Measurements from ENCODE around the gene CYYR1. TPM values are rescaled to one million over a fixed set of nuclear protein-coding genes. Genes with fewer than 3 reads are reported as not detected.

The CYYR1 gene
- total RNA-seq, 1 experiment from 2014 or later, result 13.6 TPM

DNA sequence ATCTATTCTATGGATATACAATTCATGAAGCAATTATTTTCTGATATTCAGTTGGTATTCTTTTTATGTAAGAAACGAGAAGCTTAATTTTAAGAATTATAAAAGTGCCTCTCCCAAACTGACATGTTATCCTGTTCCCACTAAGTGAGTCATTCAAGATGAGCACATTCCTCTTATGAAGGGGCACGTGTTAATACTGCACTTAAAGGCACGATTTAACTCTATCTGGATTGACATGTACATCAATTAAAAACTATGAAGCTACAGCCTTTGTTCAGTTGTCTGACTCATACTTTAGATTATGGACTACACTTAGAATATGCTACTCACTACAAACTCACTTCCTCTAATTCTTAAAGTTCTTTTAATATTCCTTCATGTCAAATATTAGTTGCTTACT is 111.6 kb downstream of the CYYR1 start:
- DNase-seq, result no peak
- H3K27ac Mint-ChIP-seq, result no peak overlapping the region
- Histone ChIP-seq H2BK20ac (ENCODE audit: low read depth, low read length, poor library complexity, severe bottlenecking) (no peak overlapping the region), H3K23ac (ENCODE audit: insufficient read length, low read depth, low read length) (no peak overlapping the region), H3K4ac (ENCODE audit: low read depth, low read length) (no peak overlapping the region), H4K91ac (ENCODE audit: insufficient read length, low read depth, low read length) (no peak overlapping the region), H2BK120ac (ENCODE audit: low read depth, low read length, poor library complexity, severe bottlenecking) (no peak overlapping the region), H2BK15ac (ENCODE audit: low read depth, low read length) (no peak overlapping the region), H3K18ac (ENCODE audit: insufficient read length, low read depth, low read length) (no peak overlapping the region), H3K9ac (ENCODE audit: extremely low read depth, insufficient read length, low read length) (no peak overlapping the region), H4K8ac (replicated peaks; ENCODE audit: insufficient read length, low read depth, low read length) (no peak overlapping the region), H2AFZ (ENCODE audit: low read length) (no peak overlapping the region), H3K23me2 (ENCODE audit: insufficient read length, low read depth, low read length, poor library complexity, severe bottlenecking) (no peaks in the 10 kb centered on the region), H3T11ph (ENCODE audit: low read length) (no peak overlapping the region), H3K9me3 (ENCODE audit: control insufficient read depth, low read depth, low read length) (no peaks in the 10 kb centered on the region), H3K79me2 (ENCODE audit: insufficient read depth, low read length) (no peaks in the 10 kb centered on the region), H2AK5ac (ENCODE audit: insufficient read length, low read length) (no peak overlapping the region), H3K27me3 (ENCODE audit: insufficient read depth, low read length) (no peaks in the 10 kb centered on the region), H2BK12ac (ENCODE audit: insufficient read length, low read depth, low read length) (no peak overlapping the region), H3K56ac (ENCODE audit: insufficient read length, low read depth, low read length) (no peak overlapping the region), H3K4me2 (ENCODE audit: insufficient read depth, insufficient read length, low read length) (no peak overlapping the region), H4K5ac (ENCODE audit: insufficient read length, low read depth, low read length) (no peak overlapping the region), H3K79me1 (ENCODE audit: insufficient read depth, low read depth, low read length, poor library complexity, severe bottlenecking) (no peaks in the 10 kb centered on the region), H3K14ac (ENCODE audit: insufficient read depth, low read length) (no peak overlapping the region), H4K20me1 (ENCODE audit: control insufficient read depth, insufficient read depth, insufficient read length) (no peaks in the 10 kb centered on the region), H2BK5ac (ENCODE audit: insufficient read length, low read length) (no peak overlapping the region), H3K4me1 (ENCODE audit: insufficient read depth, low read length) (no peaks in the 10 kb centered on the region), H3K27ac (ENCODE audit: insufficient read length, low read depth, low read length) (no peak overlapping the region)
- H3K9me3 Mint-ChIP-seq, result peaks cover 0 to 3% of the 10 kb centered on the region in 2 experiments; a peak in 1 of 5 replicates
- H3K4me1 Mint-ChIP-seq, result no peaks in the 10 kb centered on the region
- no CpG with 5 or more reads among the region's 3 CpGs for WGBS (ENCODE audit: extremely low coverage, insufficient read length, low lambda C conversion rate)
- no peaks in the 10 kb centered on the region for H3K36me3 Mint-ChIP-seq (ENCODE audit: insufficient read depth in 1 of 3, low read depth in 3 of 3)
- no peaks in the 10 kb centered on the region for H3K27me3 Mint-ChIP-seq (ENCODE audit: low read depth)
- TF ChIP-seq, protein P1, sequence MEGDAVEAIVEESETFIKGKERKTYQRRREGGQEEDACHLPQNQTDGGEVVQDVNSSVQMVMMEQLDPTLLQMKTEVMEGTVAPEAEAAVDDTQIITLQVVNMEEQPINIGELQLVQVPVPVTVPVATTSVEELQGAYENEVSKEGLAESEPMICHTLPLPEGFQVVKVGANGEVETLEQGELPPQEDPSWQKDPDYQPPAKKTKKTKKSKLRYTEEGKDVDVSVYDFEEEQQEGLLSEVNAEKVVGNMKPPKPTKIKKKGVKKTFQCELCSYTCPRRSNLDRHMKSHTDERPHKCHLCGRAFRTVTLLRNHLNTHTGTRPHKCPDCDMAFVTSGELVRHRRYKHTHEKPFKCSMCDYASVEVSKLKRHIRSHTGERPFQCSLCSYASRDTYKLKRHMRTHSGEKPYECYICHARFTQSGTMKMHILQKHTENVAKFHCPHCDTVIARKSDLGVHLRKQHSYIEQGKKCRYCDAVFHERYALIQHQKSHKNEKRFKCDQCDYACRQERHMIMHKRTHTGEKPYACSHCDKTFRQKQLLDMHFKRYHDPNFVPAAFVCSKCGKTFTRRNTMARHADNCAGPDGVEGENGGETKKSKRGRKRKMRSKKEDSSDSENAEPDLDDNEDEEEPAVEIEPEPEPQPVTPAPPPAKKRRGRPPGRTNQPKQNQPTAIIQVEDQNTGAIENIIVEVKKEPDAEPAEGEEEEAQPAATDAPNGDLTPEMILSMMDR (conservative IDR thresholded peaks at IDR 0.05), result no peak
- H3K4me3 Mint-ChIP-seq, result no peak overlapping the region
